Astrocyte of the spinal cord (primary cell): Measurements from ENCODE around the gene SF1.
"Not testable (repeated sequence)": the region's sequence is repeated elsewhere in the genome, so short reads cannot be mapped to it uniquely, and the experiment has no call there.

Source experiments
- DNase-seq: peaks from one replicate; pipeline ENCODE4 v3.0.0; 2011; ENCODE audit warnings: low read depth, low spot score
- H3K4me3 ChIP-seq: 2 replicates; pipeline ENCODE4 v1.5.1; 2011; ENCODE audit warnings: low read depth, mild to moderate bottlenecking, low read length, moderate library complexity
- CTCF ChIP-seq: IDR thresholded peaks from 2 replicates; pipeline ENCODE4 v1.5.1; 2012; ENCODE audit warnings: low read depth, mild to moderate bottlenecking, low read length, inconsistent platforms
- in situ Hi-C: cut with HindIII; loops from 2 replicates; pipeline ENCODE4 v1.10.0; 2017; ENCODE audit warnings: low sequenced_read_pairs

SF1 gene

GRCh38 chr11:64778473-64779298, at the start of gene SF1:
SF1 (minus strand) TSS chr11:64778542; CDS start chr11:64778392, 150 bp downstream.
- peak; percentile 100 for DNase-seq
- in situ Hi-C loops = no loop called here
- peak within 1 kb of the TSS; percentile 58 for H3K4me3 ChIP-seq
- TF ChIP-seq CTCF = no peak

GRCh38 chr11:64827451-64827839, 49.1 kb upstream of the SF1 start:
- in situ Hi-C loops = no loop called here

GRCh38 chr11:64826578-64827450, 48.5 kb upstream of the SF1 start:
- no peak overlapping the region for H3K4me3 ChIP-seq
- TF ChIP-seq CTCF = no peak
- in situ Hi-C loops = no loop called here
- DNase-seq = no peak

More at GRCh38 chr11:64827451-64827839, 49.1 kb upstream of the SF1 start:
- H3K4me3 ChIP-seq = no peak overlapping the region
- TF ChIP-seq CTCF = no peak
- no peak for DNase-seq

GRCh38 chr11:64826062-64826461, 47.7 kb upstream of the SF1 start:
- TF ChIP-seq CTCF = no peak
- DNase-seq = no peak
- no peak overlapping the region for H3K4me3 ChIP-seq
- in situ Hi-C loops = no loop called here

- H3K4me3 ChIP-seq = no peak overlapping the region
- DNase-seq = no peak
- no peak for TF ChIP-seq CTCF
- in situ Hi-C loops = no loop called here
Measured at GRCh38 chr11:64823568-64824119, 45.3 kb upstream of the SF1 start.

- no peak for TF ChIP-seq CTCF
- DNase-seq = no peak
- no peak overlapping the region for H3K4me3 ChIP-seq
- in situ Hi-C loops = no loop called here
Measured at GRCh38 chr11:64817476-64817875, 39.1 kb upstream of the SF1 start.

- DNase-seq, H3K4me3 ChIP-seq, in situ Hi-C loops: not testable (repeated sequence)
Measured at GRCh38 chr11:64815433-64815832, 37.1 kb upstream of the SF1 start.
